WERI-Rb-1 (cell line): ENCODE results near the gene SPRTN.

Source experiments
- DNase-seq: peaks from one replicate; pipeline ENCODE4 v3.0.0-alpha.2; 2020
- H3K27ac ChIP-seq: fragments of 250-450 bp; sonication (Bioruptor Pico); 2 replicates; pipeline ENCODE4 v1.5.1; 2020; ENCODE audit warnings: mild to moderate bottlenecking, moderate library complexity
- H3K27me3 ChIP-seq: fragments of 250-450 bp; sonication (Bioruptor Pico); 2 replicates; pipeline ENCODE4 v1.5.1; 2021; ENCODE audit warnings: mild to moderate bottlenecking, low read depth, moderate library complexity; ENCODE audit not compliant: insufficient read depth, severe bottlenecking
- H3K36me3 ChIP-seq: fragments of 250-450 bp; sonication (Bioruptor Pico); 2 replicates; pipeline ENCODE4 v1.5.1; 2020; ENCODE audit warnings: mild to moderate bottlenecking, moderate library complexity
- H3K4me3 ChIP-seq: 2 replicates; pipeline ENCODE4 v1.5.1; 2011; ENCODE audit warnings: low read depth, mild to moderate bottlenecking, control low read depth, low read length
- H3K9me3 ChIP-seq: fragments of 250-450 bp; sonication (Bioruptor Pico); 2 replicates; pipeline ENCODE4 v1.5.1; 2021; ENCODE audit warnings: mild to moderate bottlenecking, moderate library complexity; ENCODE audit not compliant: severe bottlenecking
- TF ChIP-seq, protein P1 (sequence below): IDR thresholded peaks from 2 replicates; pipeline ENCODE4 v1.5.1; 2011; ENCODE audit warnings: low read depth, mild to moderate bottlenecking, control low read depth, inconsistent platforms, low read length

The SPRTN gene

DNA sequence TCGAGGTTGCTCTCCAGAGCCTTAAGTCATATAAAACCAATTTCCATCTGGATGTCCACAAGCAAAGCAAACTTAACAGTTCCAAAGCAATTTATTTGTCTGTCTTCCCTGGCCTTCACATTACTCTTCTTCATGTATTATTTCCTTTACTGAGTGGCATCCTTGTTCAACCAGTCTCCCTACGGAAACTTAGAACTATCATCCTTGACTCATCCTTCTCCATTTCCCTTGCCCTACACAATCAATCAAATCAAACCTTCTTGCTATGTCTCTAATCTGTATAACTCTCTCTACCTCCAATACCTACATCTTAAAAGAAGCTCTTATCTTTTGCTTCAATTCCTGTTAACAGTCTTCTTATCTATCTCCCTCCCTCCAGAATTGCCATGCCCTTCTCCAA lies 58.5 kb downstream of the SPRTN start:
- Histone ChIP-seq H3K4me3 (no peak overlapping the region), H3K36me3 (no peaks in the 10 kb centered on the region)
- TF ChIP-seq, protein P1, sequence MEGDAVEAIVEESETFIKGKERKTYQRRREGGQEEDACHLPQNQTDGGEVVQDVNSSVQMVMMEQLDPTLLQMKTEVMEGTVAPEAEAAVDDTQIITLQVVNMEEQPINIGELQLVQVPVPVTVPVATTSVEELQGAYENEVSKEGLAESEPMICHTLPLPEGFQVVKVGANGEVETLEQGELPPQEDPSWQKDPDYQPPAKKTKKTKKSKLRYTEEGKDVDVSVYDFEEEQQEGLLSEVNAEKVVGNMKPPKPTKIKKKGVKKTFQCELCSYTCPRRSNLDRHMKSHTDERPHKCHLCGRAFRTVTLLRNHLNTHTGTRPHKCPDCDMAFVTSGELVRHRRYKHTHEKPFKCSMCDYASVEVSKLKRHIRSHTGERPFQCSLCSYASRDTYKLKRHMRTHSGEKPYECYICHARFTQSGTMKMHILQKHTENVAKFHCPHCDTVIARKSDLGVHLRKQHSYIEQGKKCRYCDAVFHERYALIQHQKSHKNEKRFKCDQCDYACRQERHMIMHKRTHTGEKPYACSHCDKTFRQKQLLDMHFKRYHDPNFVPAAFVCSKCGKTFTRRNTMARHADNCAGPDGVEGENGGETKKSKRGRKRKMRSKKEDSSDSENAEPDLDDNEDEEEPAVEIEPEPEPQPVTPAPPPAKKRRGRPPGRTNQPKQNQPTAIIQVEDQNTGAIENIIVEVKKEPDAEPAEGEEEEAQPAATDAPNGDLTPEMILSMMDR = no peak

GRCh38 chr1:231397886-231398671 lies 60.0 kb downstream of the SPRTN start:
- Histone ChIP-seq H3K27me3 (no peaks in the 10 kb centered on the region), H3K4me3 (no peak overlapping the region), H3K27ac (no peak overlapping the region), H3K36me3 (no peaks in the 10 kb centered on the region), H3K9me3 (no peaks in the 10 kb centered on the region)
- TF ChIP-seq, protein P1 = no peak
- no peak for DNase-seq

More for the DNA sequence above, 58.5 kb downstream of the SPRTN start:
- Histone ChIP-seq H3K27ac (no peak overlapping the region), H3K27me3 (no peaks in the 10 kb centered on the region), H3K9me3 (no peaks in the 10 kb centered on the region)
- DNase-seq = no peak

- no peak for DNase-seq
- Histone ChIP-seq H3K36me3 (no peaks in the 10 kb centered on the region), H3K27me3 (no peaks in the 10 kb centered on the region), H3K4me3 (no peak overlapping the region), H3K9me3 (no peaks in the 10 kb centered on the region), H3K27ac (no peak overlapping the region)
- TF ChIP-seq, protein P1 = no peak
Observed at GRCh38 chr1:231401478-231401877, 63.4 kb downstream of the SPRTN start.

DNA sequence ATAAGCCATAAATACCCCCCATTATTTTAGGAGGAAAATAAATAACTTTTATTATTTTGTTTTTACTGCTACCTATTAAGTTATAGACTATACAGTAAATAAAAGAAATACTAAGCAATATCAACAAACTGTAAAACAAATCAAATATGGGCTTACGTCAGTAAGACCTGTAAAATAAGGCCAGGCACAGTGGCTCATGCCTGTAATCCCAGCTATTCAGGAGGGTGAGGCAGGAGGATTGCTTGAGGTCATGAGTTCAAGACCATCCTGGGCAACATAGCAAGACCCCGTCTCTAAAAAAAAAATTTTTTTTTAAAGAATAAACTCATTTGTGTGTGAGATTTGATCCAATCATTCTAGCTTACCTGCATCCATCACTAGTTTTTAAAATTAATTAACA lies 66.2 kb downstream of the SPRTN start:
- Histone ChIP-seq H3K27me3 (no peaks in the 10 kb centered on the region), H3K36me3 (no peaks in the 10 kb centered on the region), H3K27ac (no peak overlapping the region), H3K9me3 (no peaks in the 10 kb centered on the region), H3K4me3 (no peak overlapping the region)
- no peak for DNase-seq
- TF ChIP-seq, protein P1 = no peak
